HG03378 (cell line): ENCODE data around the gene BOD1.

Experiments used
- ATAC-seq: cut with Tn5 transposase; IDR thresholded peaks from one replicate; pipeline ENCODE4 v1.9.1; 2021; ENCODE audit warnings: mild to moderate bottlenecking, moderate library complexity; ENCODE audit not compliant: unreplicated experiment

BOD1 gene

DNA sequence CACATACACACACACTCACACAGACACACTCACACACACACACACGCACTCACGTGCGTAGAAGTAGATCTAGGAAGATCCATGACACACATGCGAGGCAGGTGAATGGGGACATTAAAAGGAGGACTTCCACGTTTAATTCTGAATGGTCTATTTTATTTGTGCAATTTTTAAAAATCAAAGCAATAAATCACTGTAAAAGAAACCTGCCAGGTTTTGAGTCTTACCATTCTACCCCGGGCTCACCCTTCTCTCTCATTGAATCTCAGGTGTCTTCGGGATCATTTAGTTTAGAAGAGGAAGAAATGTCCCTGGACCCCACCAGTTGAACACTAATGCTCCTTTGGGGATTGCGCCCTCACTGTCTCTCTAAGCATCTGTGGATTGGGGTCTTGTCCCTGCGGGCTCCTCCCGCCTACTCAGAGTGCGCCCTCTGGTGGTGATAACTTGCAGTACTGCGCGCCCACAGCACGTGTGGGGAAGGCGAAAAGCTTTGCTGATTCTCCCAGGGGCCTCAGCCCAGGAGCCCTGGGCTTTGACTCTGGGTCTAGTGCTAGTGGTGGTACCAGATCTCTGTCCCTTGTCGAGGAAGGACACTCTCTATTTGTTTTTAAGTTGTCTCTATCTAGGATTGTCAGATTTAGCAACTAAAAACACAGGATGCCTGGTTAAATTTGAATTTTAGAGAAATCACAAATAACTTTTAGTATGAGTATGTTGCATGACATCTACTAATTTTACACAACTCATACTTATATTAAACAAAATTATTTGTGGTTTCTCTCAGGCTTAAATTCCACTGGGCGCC lies 34.8 kb downstream of the BOD1 start:
- ATAC-seq, result no peak

- ATAC-seq, result no peak
These were observed 37.4 kb downstream of the BOD1 start for GRCh38 chr5:173578947-173579615.

DNA sequence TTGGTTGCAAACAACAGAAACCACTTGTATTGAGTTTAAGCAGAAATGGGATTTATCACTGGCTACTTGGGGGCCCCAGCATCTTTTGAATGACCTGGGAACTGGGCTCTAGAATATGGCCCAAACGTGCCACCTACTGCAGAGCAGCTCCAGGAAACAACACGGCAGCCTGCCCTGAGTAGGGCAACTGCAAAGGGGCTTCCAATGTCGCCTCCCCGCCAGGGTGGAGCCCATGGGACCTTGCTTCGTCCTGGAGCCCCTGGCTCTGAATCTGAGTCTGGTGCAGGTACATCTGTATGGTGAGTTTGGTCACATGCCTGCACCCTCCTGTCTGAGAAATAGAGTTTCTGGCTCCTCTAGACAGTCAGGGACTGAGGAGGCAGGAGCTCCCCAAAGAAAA lies 38.6 kb downstream of the BOD1 start:
- no peak for ATAC-seq

- ATAC-seq, result no peak
These were observed 39.3 kb downstream of the BOD1 start for GRCh38 chr5:173577166-173577565.

GRCh38 chr5:173575985-173576384 lies 40.5 kb downstream of the BOD1 start:
- no peak for ATAC-seq

GRCh38 chr5:173574983-173575382 lies 41.5 kb downstream of the BOD1 start:
- ATAC-seq, result no peak

DNA sequence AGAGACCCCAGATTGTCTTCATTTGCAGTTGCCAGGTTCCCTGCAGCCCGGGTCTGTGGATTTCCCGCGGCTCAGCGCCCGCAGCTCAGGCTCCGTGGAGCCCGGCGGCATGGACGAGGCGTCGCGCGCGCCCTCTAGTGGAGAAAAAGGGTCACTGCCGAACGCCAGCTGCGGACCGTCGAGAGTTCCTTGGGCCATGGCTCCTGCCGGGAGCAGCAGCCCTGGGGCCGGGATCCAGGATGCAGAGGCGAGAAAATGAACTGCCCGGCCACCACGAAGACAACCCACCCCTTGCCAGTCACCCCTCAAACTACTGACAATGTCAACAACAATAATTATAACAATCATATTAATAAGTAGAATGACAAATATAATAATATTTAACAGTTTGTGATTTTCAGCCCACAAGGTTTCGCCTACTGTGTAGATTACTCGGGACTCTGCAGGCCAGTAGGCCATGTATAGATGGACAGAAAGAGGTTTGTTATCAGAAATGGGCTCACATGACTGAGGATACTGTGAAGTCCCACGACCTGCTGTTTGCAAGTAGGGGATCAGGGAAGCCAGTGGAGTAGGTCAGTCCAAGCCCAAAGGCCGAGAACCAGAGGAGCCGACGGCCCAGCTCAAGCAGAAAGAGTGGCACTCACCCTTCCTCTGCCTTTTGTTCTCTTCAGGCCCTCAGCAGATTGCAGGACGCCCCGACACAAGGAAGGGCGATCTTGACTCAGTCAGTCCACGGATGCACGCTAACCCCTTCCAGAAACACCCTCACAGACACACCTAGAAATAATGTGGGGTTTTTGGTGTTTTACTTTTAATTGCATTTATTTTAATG lies 43.1 kb downstream of the BOD1 start:
- no peak for ATAC-seq

GRCh38 chr5:173572431-173573125 lies 43.9 kb downstream of the BOD1 start:
- ATAC-seq, result no peak

- ATAC-seq, result no peak
These were observed 45.9 kb downstream of the BOD1 start for GRCh38 chr5:173570321-173571090.

GRCh38 chr5:173568703-173569102 lies 47.7 kb downstream of the BOD1 start:
- no peak for ATAC-seq

GRCh38 chr5:173568128-173568527 lies 48.3 kb downstream of the BOD1 start:
- ATAC-seq, result no peak

GRCh38 chr5:173567548-173567947 lies 48.9 kb downstream of the BOD1 start:
- no peak for ATAC-seq

- ATAC-seq, result no peak
These were observed 50.9 kb downstream of the BOD1 start for GRCh38 chr5:173565491-173566072.

DNA sequence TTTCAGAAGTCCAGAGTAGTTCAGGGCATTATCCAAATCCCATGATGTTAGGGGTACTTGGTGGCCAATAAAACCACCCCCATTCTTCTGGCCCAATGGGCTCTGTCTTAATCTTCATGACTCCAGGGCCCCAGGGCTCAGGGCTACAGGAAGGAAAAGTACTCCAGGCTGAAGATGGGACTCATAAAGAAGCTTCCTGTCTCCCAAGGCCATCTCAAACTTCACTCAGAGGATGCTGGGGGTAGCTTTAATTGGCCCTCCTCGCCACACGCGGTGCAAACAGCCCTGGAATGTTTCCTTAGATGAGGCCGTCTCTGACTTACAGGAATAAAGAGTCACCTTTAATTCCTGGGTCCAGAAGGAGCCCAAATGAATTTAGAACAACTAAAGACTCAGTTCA lies 52.3 kb downstream of the BOD1 start:
- no peak for ATAC-seq

DNA sequence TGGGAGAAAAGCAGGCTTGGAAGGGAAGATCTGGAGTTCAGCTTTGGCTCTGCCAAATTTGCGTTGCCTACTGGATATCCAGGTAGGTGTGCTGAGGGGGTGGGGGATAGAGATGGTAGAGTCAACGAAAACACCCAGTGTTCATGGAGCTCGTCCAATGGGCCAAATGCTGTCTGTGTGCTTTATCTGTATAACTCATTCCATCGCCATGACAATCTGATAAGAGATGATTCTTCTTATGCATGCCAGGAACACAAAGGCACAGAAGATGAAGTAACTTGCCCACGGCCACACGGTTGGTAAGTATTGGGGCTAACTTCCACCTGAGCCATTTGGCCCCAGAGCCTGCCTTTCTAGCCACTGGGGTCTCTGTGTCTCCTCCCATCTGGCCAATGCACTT lies 53.2 kb downstream of the BOD1 start:
- ATAC-seq, result no peak

DNA sequence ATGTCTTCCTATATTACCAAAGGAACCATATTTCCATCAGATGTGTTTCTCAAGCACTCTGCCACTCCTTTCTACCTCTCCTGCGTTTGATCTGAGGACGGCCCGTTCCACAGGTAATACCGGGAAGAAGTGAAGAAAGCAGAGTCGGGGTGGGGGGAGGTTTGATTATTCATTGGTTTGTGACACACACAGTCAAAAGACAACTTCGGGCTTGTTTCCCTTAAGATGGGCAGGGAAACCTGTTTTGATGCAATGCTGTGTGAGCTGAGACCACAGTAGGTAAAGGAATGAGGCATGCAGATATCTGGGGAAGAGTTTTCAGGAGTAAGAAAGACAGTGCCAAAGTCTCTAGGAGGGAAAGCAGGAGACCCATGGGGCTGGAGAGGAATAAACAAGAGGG lies 54.0 kb downstream of the BOD1 start:
- ATAC-seq, result no peak
